Stimulated activated CD8-positive, alpha-beta memory T cell treated with anti-CD3 and anti-CD28 coated beads, Interleukin-4, amount 100 ng/mL, for 24 hours (primary cell): Measurements from ENCODE around the gene CLBA1.
"Not testable (repeated sequence)": the region's sequence is repeated elsewhere in the genome, so short reads cannot be mapped to it uniquely, and the experiment has no call there.

Experiments used
- DNase-seq: peaks from one replicate; pipeline ENCODE4 v3.0.0-alpha.2; 2020; ENCODE audit warnings: low read depth

CLBA1 gene

GRCh38 chr14:104985675-104986486 lies at the start of gene CLBA1:
Gene CLBA1 (plus strand): TSS chr14:104985788. CDS start chr14:104986432, 644 bp downstream.
- DNase-seq = peak; percentile 82

DNA sequence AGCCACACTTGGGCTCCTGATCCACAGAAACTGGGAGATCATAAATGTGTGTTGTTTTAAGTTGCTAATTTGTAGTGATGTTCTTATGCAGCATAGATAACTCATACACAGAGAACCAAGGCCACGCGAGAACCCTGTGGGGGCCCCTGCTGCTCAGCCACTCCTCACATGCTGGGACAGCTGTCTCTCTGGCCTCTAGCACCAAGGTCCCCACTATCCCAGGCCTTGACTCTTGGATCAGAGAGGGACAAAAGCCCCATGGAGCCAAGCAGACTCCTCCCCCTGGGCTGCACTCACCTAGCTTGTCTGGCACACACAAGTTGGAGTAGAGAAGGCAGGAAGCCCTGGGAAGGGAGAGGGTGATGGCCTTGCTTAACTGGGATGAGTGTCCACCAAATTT lies 49.6 kb upstream of the CLBA1 start:
- DNase-seq = no peak

DNA sequence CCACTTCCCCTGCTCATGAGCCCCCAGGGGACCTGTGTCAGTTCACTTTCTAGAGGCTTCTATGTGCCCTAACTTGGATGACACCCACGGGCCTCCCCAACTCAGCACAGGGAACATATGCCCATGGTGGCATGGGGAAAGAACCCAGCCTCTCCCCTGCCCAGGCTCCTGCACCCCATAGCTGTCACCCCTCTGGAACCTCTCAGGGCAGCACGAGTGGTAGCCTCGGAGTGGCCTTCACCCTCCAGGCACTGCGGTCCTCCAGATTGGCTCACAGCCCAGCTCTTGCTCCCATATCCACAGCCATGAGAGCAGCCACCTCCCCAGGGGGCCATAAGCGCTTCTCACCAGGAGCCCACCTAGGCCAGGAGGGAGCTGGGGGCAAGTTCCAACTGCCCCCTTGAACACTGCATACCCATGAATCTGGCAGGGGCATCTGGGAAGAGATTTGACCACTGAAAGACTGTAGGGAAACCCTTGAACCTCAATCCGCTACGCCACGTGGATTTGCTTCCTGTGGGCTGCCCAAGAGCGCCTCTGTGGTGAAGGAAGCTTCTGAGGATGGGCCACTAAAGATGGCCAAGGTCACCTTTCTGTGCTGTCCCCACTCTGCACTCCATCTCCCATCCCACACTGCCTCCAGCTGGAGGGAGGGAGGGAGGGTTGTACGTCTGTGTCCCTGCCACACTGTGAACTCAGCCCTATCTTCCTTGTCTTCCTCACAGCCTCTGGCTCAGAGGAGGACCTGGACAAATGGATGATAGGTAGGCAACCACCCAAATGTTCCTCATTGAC lies 49.0 kb upstream of the CLBA1 start:
- DNase-seq = no peak

GRCh38 chr14:104937161-104937560 lies 48.4 kb upstream of the CLBA1 start:
- no peak for DNase-seq

DNA sequence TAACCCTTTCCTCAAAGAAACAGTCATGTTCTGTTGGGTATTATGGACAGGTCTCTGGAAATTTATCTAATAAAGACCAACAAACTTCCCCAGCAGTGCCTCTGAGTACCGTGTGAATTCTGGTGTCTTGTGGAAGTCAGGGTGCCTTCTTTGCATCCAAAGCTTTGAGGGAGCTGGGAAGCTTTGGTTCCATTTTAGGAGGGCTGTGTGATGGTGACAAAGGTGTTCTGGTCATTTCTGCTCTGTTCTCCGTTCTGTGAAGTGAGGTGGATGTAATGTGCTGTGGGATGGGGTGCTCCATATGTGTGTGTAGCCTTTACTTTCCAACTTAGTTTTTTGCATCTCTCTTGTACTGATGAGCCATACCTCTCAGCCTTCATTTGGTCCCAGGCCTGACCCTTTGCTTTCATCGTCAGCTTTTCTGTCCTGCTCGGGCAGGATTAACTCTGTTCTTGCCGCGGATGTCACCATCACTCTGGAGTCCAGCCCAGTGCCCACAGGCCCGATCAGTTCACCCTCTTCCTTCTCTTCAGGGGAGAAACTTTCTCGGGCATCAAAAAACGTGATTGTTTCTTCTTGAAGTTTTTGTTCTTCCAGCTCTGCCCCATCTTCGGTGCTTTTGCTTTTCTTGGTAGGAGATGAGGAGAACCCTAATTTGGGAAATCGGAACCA lies 47.8 kb upstream of the CLBA1 start:
- no peak for DNase-seq

DNA sequence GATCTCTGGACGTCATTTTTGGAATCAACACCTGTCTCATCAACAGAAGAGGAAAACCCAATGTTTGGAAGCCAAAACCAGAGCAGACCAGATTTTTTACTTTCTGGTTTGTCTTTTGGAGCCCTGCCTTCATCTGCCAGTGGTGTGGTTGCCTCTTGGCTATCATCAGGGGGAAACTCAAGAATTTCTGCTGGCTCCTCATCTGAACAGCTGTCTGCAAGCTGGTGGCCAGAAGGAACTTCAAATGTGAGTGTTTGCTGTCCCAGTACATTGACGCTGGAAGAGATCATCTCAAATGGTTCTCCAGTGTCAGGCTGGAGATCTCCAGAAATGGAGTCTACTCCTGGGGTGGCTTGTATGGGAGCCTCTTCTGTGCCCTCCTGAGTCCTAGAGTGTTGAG lies 47.2 kb upstream of the CLBA1 start:
- no peak for DNase-seq

DNA sequence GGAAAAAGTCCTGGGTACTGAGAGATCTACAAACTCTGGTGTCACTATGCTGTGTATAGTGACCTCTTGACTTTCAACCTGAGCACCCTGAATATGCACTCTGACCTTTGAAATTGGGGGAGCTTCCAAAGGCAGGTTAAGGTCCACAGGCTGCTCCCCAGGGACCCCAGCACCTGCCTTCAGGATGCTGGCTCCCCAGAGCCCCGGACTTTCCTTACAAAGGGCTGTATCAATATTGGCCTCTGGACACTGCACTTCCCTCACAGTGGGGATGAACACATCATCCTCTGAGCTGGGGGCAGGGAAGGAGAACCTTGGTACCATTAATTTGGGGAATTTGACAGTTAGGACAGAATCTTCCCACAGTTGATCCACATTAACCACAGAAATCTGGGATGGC lies 46.6 kb upstream of the CLBA1 start:
- DNase-seq = no peak

GRCh38 chr14:104939666-104940410 lies 45.8 kb upstream of the CLBA1 start:
- DNase-seq = no peak

DNA sequence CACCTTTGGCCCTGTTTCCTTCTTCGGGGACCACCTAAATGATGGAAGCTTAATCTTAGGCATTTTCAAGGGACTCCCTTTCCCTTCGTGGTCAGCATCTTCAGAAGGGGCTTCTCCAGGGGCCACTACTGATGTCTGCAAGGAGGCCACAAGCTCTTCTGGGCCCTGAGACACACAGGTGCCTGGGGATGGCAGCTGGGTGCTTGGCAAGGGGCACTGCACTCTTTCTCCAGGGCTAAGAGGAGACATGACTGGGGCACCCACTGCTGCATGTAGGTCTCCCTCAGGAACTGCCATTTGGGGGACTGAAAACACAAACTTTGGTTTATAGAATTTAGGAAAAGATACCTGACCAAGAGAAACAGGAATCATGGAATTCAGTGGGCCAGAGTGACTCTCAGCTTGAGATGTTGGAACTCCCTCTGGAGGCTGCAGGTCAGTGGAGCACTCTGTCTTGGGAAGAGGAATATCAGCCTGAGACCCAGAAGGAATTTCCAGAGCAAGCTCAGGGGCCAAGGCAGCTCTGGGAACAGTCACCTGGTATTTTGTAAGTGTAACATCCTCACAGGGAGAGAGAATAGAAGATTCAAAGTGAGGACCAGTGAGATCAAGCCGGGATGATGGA lies 45.0 kb upstream of the CLBA1 start:
- DNase-seq = no peak

GRCh38 chr14:104941508-104942365 lies 43.9 kb upstream of the CLBA1 start:
- DNase-seq = no peak

DNA sequence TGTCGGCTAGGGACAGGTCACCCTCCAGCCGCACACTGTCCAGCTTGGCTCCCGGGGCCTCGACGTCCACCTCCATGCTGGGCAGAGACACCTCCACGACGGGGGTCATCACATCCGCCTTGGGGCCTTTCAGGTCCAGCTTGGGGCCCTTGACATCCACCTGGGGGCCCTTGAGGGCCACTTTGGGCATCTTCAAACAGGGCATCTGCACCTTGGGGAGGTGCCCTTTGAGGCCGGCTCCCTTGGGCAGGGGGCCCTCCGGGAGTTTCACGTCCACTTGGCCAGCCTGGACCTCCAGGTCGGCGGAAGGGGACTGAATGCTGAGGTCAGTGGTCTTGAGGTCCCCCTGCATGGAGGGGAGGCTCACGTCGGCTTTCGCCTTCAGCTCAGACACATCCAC lies 43.0 kb upstream of the CLBA1 start:
- DNase-seq = no peak

DNA sequence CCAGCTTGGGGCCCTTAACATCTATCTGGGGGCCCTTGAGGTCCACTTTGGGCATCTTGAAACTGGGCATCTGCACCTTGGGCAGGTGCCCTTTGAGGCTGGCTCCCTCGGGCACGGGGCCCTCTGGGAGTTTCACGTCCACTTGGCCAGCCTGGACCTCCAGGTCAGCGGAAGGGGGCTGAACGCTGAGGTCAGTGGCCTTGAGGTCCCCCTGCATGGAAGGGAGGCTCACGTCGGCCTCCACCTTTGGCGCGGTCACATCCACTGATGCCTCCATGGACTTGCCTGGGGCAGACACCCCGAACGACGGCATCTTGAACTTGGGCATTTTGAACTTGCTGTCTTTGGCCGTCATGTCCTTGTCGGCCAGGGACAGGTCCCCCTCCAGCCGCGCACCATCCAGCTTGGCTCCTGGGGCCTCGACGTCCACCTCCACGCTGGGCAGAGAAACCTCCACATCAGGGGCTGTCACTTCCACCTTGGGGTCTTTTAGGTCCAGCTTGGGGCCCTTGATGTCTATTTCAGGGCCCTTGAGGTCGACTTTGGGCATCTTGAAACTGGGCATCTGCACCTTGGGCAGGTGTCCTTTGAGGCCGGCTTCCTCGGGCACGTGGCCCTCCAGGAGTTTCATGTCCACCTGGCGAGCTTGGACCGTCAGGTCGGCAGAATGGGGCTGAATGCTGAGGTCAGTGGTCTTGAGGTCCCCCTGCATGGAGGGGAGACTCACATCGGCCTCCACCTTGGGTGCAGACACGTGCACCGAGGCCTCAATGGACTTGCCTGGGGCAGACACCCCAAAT lies 42.2 kb upstream of the CLBA1 start:
- not testable (repeated sequence) for DNase-seq

DNA sequence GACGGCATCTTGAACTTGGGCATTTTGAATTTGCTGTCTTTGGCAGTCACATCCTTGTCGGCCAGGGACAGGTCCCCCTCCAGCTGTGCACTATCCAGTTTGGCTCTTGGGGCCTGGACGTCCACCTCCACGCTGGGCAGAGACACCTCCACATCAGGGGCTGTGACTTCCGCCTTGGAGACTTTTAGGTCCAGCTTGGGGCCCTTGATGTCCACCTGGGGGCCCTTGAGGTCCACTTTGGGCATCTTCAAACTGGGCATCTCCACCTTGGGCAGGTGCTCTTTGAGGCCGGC lies 41.6 kb upstream of the CLBA1 start:
- not testable (repeated sequence) for DNase-seq

DNA sequence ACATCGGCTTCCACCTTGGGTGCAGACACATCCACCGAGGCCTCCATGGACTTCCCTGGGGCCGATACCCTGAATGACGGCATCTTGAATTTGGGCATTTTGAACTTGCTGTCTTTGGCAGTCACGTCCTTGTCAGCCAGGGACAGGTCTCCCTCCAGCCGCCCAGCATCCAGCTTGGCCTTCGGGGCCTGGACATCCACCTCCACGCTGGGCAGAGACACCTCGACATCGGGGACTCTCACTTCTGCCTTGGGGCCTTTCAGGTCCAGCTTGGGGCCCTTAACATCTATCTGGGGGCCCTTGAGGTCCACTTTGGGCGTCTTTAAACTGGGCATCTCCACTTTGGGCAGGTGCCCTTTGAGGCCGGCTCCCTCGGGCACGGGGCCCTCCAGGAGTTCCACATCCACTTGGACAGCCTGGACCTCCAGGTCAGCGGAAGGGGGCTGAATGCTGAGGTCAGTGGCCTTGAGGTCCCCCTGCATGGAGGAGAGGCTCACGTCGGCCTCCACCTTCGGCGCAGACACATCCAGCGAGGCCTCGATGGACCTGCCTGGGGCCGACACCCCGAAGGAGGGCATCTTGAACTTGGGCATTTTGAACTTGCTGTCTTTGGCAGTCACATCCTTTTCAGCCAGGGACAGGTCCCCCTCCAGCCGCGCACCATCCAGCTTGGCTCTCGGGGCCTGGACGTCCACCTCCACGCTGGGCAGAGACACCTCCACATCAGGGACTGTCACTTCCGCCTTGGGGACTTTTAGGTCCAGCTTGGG lies 41.0 kb upstream of the CLBA1 start:
- not testable (repeated sequence) for DNase-seq

GRCh38 chr14:104945266-104945665 lies 40.3 kb upstream of the CLBA1 start:
- DNase-seq = not testable (repeated sequence)

GRCh38 chr14:104945986-104946965 lies 39.3 kb upstream of the CLBA1 start:
- DNase-seq = not testable (repeated sequence)

GRCh38 chr14:104947201-104947600 lies 38.4 kb upstream of the CLBA1 start:
- DNase-seq = not testable (repeated sequence)
